Activated naive CD8-positive, alpha-beta T cell treated with anti-CD3 and anti-CD28 coated beads for 36 hours (primary cell): ENCODE data around the gene ERN1. TPM values are rescaled to one million over a fixed set of nuclear protein-coding genes. Genes with fewer than 3 reads are reported as not detected.
"Not testable (repeated sequence)": the region's sequence is repeated elsewhere in the genome, so short reads cannot be mapped to it uniquely, and the experiment has no call there.

Experiments
- DNase-seq: peaks from one replicate; pipeline ENCODE4 v3.0.0; 2021
- H3K27ac Mint-ChIP-seq: one replicate; pipeline ENCODE4 v1.8.0; 2022; ENCODE audit warnings: mild to moderate bottlenecking, moderate library complexity, mixed read lengths
- H3K27me3 Mint-ChIP-seq: one replicate; pipeline ENCODE4 v1.8.0; 2022; ENCODE audit warnings: mild to moderate bottlenecking, mixed read lengths
- H3K36me3 Mint-ChIP-seq: one replicate; pipeline ENCODE4 v1.8.0; 2021; ENCODE audit warnings: mild to moderate bottlenecking, mixed read lengths
- H3K4me1 Mint-ChIP-seq: one replicate; pipeline ENCODE4 v1.8.0; 2021; ENCODE audit warnings: mixed read lengths
- H3K4me3 Mint-ChIP-seq: one replicate; pipeline ENCODE4 v1.8.0; 2022; ENCODE audit warnings: mild to moderate bottlenecking, moderate library complexity, mixed read lengths
- H3K9me3 Mint-ChIP-seq: one replicate; pipeline ENCODE4 v1.8.0; 2022; ENCODE audit warnings: mixed read lengths
- total RNA-seq, 2 experiments: library from RNA; stranded (reverse); gene quantifications; one replicate each; pipeline ENCODE4 v1.2.3, GENCODE V29; 2021

The ERN1 gene
- total RNA-seq, 2 experiments from 2014 or later, result 7.6 to 9.0 TPM

- H3K36me3 Mint-ChIP-seq, result peaks cover 23% of the 10 kb centered on the region
- no peaks in the 10 kb centered on the region for H3K9me3 Mint-ChIP-seq
- H3K27me3 Mint-ChIP-seq, result no peaks in the 10 kb centered on the region
- no peak for DNase-seq
- H3K4me3 Mint-ChIP-seq, result peak overlapping the region; percentile 78
- peak overlapping the region; percentile 93 for H3K27ac Mint-ChIP-seq
- peaks cover 64% of the 10 kb centered on the region for H3K4me1 Mint-ChIP-seq
These were observed 113.0 kb downstream of the ERN1 start for GRCh38 chr17:64016974-64017373.

GRCh38 chr17:64016231-64016784 is 113.6 kb downstream of the ERN1 start:
- DNase-seq, result no peak
- H3K36me3 Mint-ChIP-seq, result peaks cover 28% of the 10 kb centered on the region
- H3K9me3 Mint-ChIP-seq, result no peaks in the 10 kb centered on the region
- H3K27me3 Mint-ChIP-seq, result no peaks in the 10 kb centered on the region
- peak overlapping the region; percentile 93 for H3K27ac Mint-ChIP-seq
- peaks cover 66% of the 10 kb centered on the region for H3K4me1 Mint-ChIP-seq
- peak overlapping the region; percentile 78 for H3K4me3 Mint-ChIP-seq

- peaks cover 65% of the 10 kb centered on the region for H3K4me1 Mint-ChIP-seq
- no peaks in the 10 kb centered on the region for H3K27me3 Mint-ChIP-seq
- H3K9me3 Mint-ChIP-seq, result no peaks in the 10 kb centered on the region
- peak overlapping the region; percentile 53 for H3K4me3 Mint-ChIP-seq
- H3K36me3 Mint-ChIP-seq, result peaks cover 35% of the 10 kb centered on the region
- H3K27ac Mint-ChIP-seq, result peak overlapping the region; percentile 90
- DNase-seq, result no peak
These were observed 114.5 kb downstream of the ERN1 start for GRCh38 chr17:64015447-64015846.

GRCh38 chr17:64009571-64010402 is 120.2 kb downstream of the ERN1 start:
- Mint-ChIP-seq H3K4me1 (peaks cover 54% of the 10 kb centered on the region), H3K27me3 (no peaks in the 10 kb centered on the region)

GRCh38 chr17:64008830-64009229 is 121.1 kb downstream of the ERN1 start:
- no peak for DNase-seq
- no peak overlapping the region for H3K27ac Mint-ChIP-seq
- H3K4me3 Mint-ChIP-seq, result no peak overlapping the region
- peaks cover 33% of the 10 kb centered on the region for H3K36me3 Mint-ChIP-seq
- H3K27me3 Mint-ChIP-seq, result no peaks in the 10 kb centered on the region
- H3K4me1 Mint-ChIP-seq, result peaks cover 48% of the 10 kb centered on the region
- no peaks in the 10 kb centered on the region for H3K9me3 Mint-ChIP-seq

More at GRCh38 chr17:64009571-64010402, 120.2 kb downstream of the ERN1 start:
- DNase-seq, result no peak
- Mint-ChIP-seq H3K36me3 (peaks cover 33% of the 10 kb centered on the region), H3K9me3 (no peaks in the 10 kb centered on the region), H3K27ac (peak overlapping the region; percentile 51), H3K4me3 (no peak overlapping the region)

- no peaks in the 10 kb centered on the region for H3K27me3 Mint-ChIP-seq
- H3K4me3 Mint-ChIP-seq, result no peak overlapping the region
- no peak for DNase-seq
- peaks cover 33% of the 10 kb centered on the region for H3K36me3 Mint-ChIP-seq
- peaks cover 45% of the 10 kb centered on the region for H3K4me1 Mint-ChIP-seq
- H3K9me3 Mint-ChIP-seq, result no peaks in the 10 kb centered on the region
- H3K27ac Mint-ChIP-seq, result no peak overlapping the region
These were observed 121.6 kb downstream of the ERN1 start for GRCh38 chr17:64008346-64008745.

GRCh38 chr17:64007838-64008282 is 122.1 kb downstream of the ERN1 start:
- H3K27ac Mint-ChIP-seq, result peak overlapping the region; percentile 34
- H3K27me3 Mint-ChIP-seq, result no peaks in the 10 kb centered on the region
- H3K36me3 Mint-ChIP-seq, result peaks cover 31% of the 10 kb centered on the region
- DNase-seq, result no peak
- peaks cover 41% of the 10 kb centered on the region for H3K4me1 Mint-ChIP-seq
- H3K4me3 Mint-ChIP-seq, result no peak overlapping the region
- no peaks in the 10 kb centered on the region for H3K9me3 Mint-ChIP-seq

GRCh38 chr17:64007089-64007837 is 122.7 kb downstream of the ERN1 start:
- DNase-seq, result not testable (repeated sequence)
- Mint-ChIP-seq H3K36me3 (peaks cover 28% of the 10 kb centered on the region), H3K27ac (peak overlapping the region; percentile 38)

GRCh38 chr17:64006361-64007088 is 123.4 kb downstream of the ERN1 start:
- H3K36me3 Mint-ChIP-seq, result peaks cover 23% of the 10 kb centered on the region
- no peak for DNase-seq

More at GRCh38 chr17:64007089-64007837, 122.7 kb downstream of the ERN1 start:
- H3K4me1 Mint-ChIP-seq, result peaks cover 41% of the 10 kb centered on the region
- not testable (repeated sequence) for H3K27me3 Mint-ChIP-seq, H3K4me3 Mint-ChIP-seq, H3K9me3 Mint-ChIP-seq

GRCh38 chr17:64005734-64006167 is 124.2 kb downstream of the ERN1 start:
- Mint-ChIP-seq H3K4me1 (peaks cover 28% of the 10 kb centered on the region), H3K9me3 (no peaks in the 10 kb centered on the region), H3K27ac (no peak overlapping the region), H3K36me3 (peaks cover 16% of the 10 kb centered on the region), H3K4me3 (no peak overlapping the region), H3K27me3 (no peaks in the 10 kb centered on the region)
- DNase-seq, result no peak

More at GRCh38 chr17:64006361-64007088, 123.4 kb downstream of the ERN1 start:
- Mint-ChIP-seq H3K4me1 (peaks cover 36% of the 10 kb centered on the region), H3K4me3 (no peak overlapping the region), H3K9me3 (no peaks in the 10 kb centered on the region), H3K27ac (no peak overlapping the region), H3K27me3 (no peaks in the 10 kb centered on the region)

- Mint-ChIP-seq H3K4me3 (no peak overlapping the region), H3K36me3 (peaks cover 11% of the 10 kb centered on the region), H3K9me3 (no peaks in the 10 kb centered on the region), H3K27ac (peak overlapping the region; percentile 25), H3K27me3 (no peaks in the 10 kb centered on the region), H3K4me1 (peaks cover 23% of the 10 kb centered on the region)
- DNase-seq, result no peak
These were observed 124.8 kb downstream of the ERN1 start for GRCh38 chr17:64004903-64005733.

GRCh38 chr17:64004218-64004770 is 125.7 kb downstream of the ERN1 start:
- Mint-ChIP-seq H3K36me3 (peaks cover 7% of the 10 kb centered on the region), H3K27ac (peak overlapping the region; percentile 8), H3K4me3 (no peak overlapping the region), H3K9me3 (no peaks in the 10 kb centered on the region), H3K27me3 (no peaks in the 10 kb centered on the region), H3K4me1 (peaks cover 21% of the 10 kb centered on the region)
- no peak for DNase-seq

- Mint-ChIP-seq H3K4me3 (no peak overlapping the region), H3K9me3 (no peaks in the 10 kb centered on the region), H3K36me3 (peaks cover 7% of the 10 kb centered on the region), H3K4me1 (peaks cover 22% of the 10 kb centered on the region), H3K27me3 (no peaks in the 10 kb centered on the region), H3K27ac (peak overlapping the region; percentile 8)
- DNase-seq, result no peak
These were observed 126.3 kb downstream of the ERN1 start for GRCh38 chr17:64003526-64004121.
